ENCODE results near the gene WNT7B.

Gene WNT7B

GRCh38 chr22:45949258-45949870 is 27.6 kb downstream of the WNT7B start:
- no peak for DNase-seq

GRCh38 chr22:45948081-45948648 is 28.8 kb downstream of the WNT7B start:
- DNase-seq: no peak

DNA sequence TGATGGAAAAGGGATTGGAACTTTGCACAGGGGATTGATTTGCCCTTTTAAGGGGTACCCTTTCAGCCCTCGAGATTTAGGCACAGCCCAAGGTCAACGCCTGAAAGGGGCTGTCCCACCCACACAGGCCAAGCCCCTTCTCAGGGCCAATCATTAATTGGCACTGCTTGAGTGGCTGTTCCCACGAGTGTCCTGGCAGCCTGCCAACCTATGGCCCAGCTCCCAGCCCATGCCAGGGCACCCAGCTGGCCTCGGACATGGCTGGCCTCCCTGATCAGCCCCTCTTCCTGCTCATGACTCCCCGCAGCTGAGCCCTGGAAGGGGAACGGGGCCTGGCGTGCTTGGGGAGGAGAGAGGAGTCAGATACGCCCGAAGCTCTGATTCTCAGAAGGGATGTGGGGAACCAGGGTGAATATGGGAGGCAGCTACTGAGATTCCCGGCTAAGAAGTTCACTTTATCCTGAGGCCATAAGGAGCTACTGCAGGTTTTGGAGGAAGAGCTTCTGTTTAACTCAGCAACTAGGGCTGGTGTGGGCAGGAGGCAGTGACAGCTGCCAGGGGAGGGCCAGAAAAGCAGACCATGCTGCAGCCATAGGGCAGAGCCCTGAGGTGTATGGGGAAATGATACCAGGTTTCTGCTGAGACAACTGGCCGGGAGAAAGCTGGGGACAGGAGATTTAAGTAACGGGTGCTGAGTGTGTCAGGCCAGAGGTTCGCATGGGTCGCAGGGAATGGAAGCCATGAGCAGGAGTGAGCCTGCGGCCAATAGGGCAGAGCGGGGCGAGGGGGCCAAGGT is 30.0 kb downstream of the WNT7B start:
- no peak for DNase-seq

GRCh38 chr22:45945621-45946106 is 31.3 kb downstream of the WNT7B start:
- no peak for DNase-seq

DNA sequence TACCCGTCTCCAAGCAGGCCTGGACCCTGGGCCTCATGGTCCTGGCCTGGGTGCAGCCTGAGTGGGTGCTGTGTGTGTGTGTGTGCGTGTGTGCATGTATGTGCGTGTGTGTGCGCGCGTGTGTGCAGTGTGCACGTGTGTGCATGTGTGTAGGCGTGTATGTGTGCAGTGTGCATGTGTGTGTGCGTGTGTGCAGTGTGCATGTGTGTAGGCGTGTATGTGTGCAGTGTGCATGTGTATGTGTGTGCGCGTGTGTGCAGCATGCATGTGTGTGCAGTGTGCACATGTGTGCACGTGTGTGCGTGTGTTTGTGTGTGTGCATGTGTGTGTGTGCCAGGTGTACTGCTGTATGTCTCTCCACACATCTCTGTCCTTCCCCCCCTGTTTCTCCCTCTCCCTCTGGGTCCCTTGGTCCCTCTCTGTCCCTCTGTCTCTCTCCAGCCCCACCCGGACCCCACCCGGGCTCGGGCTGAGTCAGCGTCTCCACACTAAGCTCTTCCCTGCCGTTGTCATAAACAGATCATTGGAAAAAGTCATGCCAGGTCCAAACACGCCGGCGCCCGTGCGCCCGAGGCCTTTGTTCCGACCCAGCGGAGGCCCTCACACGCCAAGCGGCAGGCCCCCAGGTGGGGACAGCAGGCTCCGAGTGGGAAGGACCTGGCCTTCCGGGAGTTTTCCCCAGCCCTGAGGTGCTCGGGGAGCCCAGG is 34.0 kb downstream of the WNT7B start:
- DNase-seq: no peak

DNA sequence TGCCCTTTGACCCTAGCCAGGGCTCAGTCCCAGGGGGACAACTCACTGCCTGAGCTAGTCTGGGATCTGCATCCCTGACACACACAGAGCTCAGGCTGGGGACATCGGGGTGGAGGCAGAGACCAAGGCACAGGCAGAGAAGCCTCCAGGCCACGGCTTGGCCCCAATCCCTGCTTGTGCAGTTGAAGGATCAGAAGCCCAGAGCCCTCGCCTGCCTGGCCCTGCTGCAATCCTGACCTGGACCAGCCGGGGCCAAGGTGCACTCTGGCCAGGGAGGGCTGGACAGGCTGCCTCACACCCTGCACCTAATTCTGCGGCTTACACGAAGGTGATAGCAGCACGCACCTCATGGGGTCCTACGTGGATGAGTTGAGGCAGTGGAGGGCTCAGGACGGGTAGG is 34.6 kb downstream of the WNT7B start:
- DNase-seq: no peak

GRCh38 chr22:45938913-45939312 is 38.0 kb downstream of the WNT7B start:
- no peak for DNase-seq

GRCh38 chr22:45937960-45938359 is 39.0 kb downstream of the WNT7B start:
- DNase-seq: no peak

GRCh38 chr22:45935573-45935972 is 41.4 kb downstream of the WNT7B start:
- no peak for DNase-seq

- DNase-seq: no peak
These were observed 42.2 kb downstream of the WNT7B start for GRCh38 chr22:45934659-45935341.

GRCh38 chr22:45934168-45934564 is 42.8 kb downstream of the WNT7B start:
- DNase-seq: no peak

- DNase-seq: no peak
These were observed 43.3 kb downstream of the WNT7B start for GRCh38 chr22:45933506-45934167.

DNA sequence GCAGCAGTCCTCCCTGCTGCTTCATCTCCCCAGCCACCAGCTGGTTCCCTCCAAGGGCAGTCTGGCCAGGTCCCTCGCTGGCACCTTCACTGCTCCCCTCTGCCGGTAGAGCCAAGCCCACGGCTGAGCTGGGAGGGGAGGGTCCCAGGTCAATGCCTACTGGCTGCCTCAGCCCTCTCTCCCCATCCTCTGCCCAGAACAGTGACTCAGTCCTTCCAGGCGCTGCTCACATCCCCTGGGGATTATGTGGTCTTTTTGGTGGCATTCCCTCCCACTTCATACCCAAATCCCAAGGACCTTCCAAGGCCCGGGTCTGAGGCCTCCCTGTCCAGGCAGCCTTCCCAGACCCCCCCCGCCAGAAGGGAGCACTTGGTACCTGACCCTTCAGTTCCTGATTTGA is 44.9 kb downstream of the WNT7B start:
- no peak for DNase-seq

- no peak for DNase-seq
These were observed 45.9 kb downstream of the WNT7B start for GRCh38 chr22:45931042-45931441.

GRCh38 chr22:45930324-45930723 is 46.6 kb downstream of the WNT7B start:
- DNase-seq: peak; percentile 3

- DNase-seq: no peak
These were observed 47.3 kb downstream of the WNT7B start for GRCh38 chr22:45929649-45930048.

DNA sequence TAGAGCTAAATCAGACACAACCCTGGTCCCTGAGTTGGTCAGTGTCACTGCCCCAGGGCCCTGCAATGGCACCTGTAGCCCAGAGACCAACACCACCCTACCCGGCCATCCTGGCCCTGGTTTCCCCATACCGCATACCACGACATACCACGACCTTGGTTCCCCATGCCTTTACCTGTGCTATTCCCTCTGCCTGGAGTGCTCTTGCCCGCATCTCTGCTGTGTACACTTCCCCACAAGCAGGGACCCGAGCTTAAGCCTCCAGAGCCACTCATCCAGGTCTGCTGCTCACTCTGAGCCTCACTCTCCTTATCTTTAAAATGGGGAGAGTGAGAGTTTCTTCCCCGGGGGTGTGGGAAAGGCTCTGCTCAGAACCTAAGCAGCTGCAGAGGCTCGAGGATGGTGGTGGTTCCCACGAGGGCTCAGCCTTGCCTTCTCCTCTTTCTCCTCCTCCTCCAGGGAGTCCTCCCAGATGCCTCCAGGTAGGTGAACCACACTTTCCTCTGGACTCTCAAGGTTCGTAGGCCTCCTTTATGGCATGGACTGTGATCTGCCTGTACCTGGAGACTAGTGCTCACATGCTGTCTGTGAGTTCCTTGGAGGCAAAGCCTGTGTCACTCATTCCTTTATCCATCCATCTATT is 48.1 kb downstream of the WNT7B start:
- no peak for DNase-seq

GRCh38 chr22:45927059-45927458 is 49.9 kb downstream of the WNT7B start:
- DNase-seq: no peak

DNA sequence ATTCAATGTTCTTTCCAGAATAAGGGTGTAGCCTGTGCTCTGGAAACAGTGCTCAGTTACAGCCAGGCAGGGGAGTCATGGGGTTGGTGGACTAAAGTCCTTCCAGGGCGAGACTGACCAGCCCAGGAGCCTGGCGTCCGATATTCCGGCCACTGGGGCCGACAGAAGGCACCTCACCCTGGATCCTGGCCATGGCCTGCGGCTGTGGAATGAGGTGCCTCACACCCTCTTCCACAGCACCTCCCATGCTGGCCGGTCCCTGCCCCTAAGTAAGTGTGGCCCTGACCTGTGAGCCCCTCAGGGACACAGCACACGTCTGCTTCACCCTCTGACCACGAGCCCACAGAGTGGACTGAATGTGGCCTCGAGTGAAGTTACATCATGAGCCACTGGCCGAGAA is 50.5 kb downstream of the WNT7B start:
- no peak for DNase-seq

DNA sequence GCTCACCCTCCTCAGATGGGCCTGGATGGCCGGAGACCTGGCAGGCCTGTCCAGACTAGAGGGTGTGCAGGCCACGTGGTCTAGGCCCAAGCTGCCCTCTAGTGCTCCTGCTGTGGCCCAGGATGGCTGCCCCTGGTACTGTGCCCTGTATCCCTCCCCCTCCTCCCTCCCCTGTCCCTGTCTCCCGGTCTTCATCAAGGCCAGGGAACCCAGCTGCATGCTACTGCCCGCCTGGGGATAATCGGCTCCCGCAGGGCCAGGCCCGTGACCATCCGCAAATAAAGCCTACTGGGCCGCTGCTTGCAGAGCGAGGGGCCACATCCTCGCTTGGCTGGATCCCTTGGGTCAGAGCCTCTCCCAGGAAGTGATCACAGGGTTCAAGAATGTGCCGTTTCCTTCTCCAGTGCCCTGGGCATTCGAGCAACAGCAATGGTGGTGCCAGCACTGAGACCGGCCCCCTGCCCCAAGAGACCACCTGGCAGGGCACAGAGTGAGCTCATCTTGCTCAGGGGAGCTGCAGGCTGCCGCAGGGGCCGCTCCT is 51.1 kb downstream of the WNT7B start:
- DNase-seq: no peak

GRCh38 chr22:45923835-45924234 is 53.1 kb downstream of the WNT7B start:
- DNase-seq: no peak

DNA sequence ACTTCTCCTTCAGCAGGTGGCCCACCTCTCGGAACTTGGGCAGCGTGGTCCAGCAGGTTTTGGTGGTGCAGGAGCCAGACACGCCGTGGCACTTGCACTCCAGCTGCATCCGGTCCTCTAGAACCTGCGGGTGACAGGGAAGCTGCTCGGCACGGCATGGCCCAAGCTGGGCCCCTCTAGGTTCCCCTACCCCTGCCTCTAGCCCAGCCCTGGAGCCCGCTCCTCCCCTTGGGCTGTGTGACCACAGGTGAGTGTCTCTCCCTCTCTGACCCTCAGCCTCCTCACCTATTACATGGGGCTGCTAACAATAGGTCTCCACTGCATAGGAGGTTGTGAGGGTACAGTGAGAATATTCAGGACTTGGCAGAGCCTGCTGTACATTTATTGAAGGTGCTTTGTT is 53.8 kb downstream of the WNT7B start:
- DNase-seq: no peak
